ENCODE measurements around the gene IL16.

GRCh38 chr15:81277851-81278250 lies 81.2 kb downstream of the IL16 start:
- TF ChIP-seq, protein P1, sequence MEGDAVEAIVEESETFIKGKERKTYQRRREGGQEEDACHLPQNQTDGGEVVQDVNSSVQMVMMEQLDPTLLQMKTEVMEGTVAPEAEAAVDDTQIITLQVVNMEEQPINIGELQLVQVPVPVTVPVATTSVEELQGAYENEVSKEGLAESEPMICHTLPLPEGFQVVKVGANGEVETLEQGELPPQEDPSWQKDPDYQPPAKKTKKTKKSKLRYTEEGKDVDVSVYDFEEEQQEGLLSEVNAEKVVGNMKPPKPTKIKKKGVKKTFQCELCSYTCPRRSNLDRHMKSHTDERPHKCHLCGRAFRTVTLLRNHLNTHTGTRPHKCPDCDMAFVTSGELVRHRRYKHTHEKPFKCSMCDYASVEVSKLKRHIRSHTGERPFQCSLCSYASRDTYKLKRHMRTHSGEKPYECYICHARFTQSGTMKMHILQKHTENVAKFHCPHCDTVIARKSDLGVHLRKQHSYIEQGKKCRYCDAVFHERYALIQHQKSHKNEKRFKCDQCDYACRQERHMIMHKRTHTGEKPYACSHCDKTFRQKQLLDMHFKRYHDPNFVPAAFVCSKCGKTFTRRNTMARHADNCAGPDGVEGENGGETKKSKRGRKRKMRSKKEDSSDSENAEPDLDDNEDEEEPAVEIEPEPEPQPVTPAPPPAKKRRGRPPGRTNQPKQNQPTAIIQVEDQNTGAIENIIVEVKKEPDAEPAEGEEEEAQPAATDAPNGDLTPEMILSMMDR (optimal IDR thresholded peaks at IDR 0.05 in 1 of 3, IDR thresholded peaks at IDR 0.05 in 1 of 3, conservative IDR thresholded peaks at IDR 0.05 in 1 of 3; ENCODE audit: extremely low read depth in 1 of 3, insufficient read depth in 2 of 3, low read length in 3 of 3): no peak
- no peak for TF ChIP-seq EZH2 (IDR thresholded peaks at IDR 0.05; ENCODE audit: low read length)

Data from keratinocyte (primary cell).